NCI-H748 (cell line): ENCODE results near the gene MAEA.
"Not testable (repeated sequence)": the region's sequence is repeated elsewhere in the genome, so short reads cannot be mapped to it uniquely, and the experiment has no call there.

ENCODE experiments used
- DNase-seq: peaks from one replicate; lab custom pipeline; 2025; ENCODE audit not compliant: unreplicated experiment; lab: John Stamatoyannopoulos, UW

MAEA gene

GRCh38 chr4:1318488-1319213 is 29.0 kb downstream of the MAEA start:
- DNase-seq, result no peak

DNA sequence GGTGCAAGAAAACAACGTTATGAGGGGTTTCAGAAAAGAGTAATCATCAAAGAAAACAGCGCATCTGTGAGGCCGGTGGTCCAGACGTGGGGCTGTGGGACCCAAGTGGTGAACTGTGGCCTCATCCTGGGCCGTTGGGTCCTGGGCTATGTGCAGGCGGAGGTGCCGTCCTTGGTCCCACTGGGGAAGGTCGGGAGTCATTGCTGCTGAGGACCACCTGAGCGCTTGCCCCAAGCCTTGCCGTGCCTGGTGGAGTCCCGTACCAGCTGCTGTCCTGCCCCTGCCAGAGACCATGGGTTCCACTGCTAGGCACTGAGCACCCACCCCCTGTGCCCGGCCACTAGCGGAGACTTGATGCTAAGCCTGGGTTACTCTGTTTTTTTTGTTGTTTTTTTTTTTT is 31.8 kb downstream of the MAEA start:
- no peak for DNase-seq

GRCh38 chr4:1321946-1322650 is 32.4 kb downstream of the MAEA start:
- no peak for DNase-seq

DNA sequence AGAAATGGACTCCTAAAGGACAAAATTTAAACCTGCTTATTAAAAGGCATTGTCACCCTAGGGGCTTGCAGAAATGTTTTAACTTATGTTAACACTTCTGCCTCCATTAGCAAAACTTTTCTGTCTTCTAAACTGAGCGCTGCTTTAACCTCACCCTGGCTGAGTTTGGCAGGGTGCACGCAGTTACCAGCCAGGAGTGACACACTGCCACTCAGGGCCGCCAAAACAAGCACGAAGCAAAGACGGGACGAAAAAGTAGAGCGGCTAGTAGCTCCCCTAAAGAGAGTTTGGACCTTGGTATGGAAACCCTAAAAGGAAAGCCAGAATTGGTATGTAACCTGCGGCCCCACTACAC is 33.6 kb downstream of the MAEA start:
- no peak for DNase-seq

GRCh38 chr4:1323635-1324442 is 34.1 kb downstream of the MAEA start:
- no peak for DNase-seq

- not testable (repeated sequence) for DNase-seq
These were observed 34.9 kb downstream of the MAEA start for GRCh38 chr4:1324443-1325175.

DNA sequence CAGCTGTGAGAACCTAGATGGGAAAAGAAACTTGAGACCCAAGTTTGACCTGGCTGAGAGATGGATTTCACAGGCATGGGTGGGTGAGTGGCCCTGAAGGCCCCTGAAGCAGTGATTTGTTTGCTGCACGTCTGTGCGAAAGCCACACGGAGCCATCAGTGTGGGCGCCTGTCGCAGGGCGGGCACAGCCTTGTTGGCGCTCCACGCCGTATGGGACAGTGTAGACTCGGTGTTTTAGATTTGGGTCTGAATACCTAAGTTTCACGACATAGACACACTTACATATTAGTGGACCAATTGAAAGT is 35.4 kb downstream of the MAEA start:
- no peak for DNase-seq

- no peak for DNase-seq
These were observed 36.3 kb downstream of the MAEA start for GRCh38 chr4:1325681-1326635.

GRCh38 chr4:1326751-1327525 is 37.2 kb downstream of the MAEA start:
- no peak for DNase-seq

DNA sequence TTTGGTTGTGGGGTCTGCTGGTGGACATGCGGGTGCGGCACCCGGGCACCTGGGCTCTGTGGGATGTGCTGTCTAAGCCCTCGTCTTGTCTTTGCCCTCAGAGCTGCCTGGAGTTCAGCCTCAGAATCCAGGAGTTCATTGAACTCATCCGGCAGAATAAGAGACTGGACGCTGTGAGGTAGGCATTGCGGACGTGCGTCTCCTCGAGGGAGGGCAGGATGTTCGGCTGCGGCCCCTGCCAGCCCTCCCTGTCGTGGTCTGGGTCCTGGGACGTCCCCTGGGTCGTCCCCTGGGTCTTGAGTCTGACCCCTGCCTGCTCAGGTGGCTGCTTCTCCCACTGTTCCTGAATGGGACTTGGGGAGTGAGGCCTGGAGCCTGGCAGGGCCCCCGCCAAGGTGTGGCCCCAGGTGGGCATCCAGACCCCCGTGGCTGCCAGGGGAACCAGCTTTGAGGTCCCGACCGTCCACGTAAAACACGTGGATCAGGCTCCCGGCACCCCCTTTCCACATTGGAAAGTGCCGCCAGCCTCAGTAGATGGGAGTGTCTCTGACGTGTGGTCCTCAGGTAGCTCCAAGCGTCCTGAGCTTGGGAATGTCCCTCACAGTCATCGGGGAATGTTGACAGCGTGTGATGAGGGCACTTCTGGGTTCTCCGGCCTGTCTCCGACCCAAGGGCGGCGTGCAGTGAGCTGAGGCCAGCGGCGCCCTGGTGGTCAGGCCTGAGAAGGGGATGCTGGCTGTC is 38.0 kb downstream of the MAEA start:
- no peak for DNase-seq

DNA sequence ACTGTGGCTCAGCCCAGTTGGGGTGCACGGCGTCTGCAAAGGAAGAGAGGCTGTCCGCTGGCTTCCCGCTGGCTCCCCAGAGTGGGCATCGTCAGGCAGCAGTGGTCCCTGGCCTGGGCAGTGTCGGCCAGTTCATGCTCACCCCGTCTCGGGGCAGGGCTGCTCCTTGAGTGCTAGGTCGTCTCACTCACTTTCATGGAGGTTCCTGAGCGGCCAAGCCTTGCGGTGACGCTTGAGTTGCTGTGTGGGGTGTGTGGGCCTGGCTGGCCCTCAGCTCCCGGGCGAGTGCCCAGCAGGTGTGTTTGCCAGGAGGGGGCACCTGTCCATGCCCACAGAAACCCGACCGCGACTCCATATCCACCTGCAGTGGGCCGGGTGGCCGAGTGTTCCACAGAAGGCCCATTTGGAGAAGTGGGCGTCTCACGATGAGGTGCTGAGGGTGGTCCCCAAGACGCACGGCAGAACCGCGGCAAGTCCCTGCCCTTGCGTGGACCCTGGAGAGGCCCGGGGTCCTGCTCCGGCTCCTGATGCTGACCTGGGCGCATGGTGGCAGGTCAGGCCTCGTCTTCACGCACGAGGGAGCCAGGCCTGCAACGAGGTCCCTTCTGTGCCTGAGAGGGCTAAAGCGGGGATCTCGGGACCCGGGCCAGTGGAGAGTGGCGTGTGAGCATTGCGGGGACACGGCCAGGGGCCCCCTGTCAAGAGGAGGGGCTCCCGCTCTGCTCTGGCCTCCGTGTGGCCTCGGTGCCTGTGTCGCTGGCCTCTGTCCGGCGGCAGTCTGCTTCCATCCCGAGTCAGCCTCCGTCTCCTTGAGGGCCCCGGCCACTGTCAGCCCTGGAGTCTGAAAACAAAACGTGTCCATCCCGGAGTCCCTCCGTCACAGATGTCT is 38.8 kb downstream of the MAEA start:
- DNase-seq, result no peak

DNA sequence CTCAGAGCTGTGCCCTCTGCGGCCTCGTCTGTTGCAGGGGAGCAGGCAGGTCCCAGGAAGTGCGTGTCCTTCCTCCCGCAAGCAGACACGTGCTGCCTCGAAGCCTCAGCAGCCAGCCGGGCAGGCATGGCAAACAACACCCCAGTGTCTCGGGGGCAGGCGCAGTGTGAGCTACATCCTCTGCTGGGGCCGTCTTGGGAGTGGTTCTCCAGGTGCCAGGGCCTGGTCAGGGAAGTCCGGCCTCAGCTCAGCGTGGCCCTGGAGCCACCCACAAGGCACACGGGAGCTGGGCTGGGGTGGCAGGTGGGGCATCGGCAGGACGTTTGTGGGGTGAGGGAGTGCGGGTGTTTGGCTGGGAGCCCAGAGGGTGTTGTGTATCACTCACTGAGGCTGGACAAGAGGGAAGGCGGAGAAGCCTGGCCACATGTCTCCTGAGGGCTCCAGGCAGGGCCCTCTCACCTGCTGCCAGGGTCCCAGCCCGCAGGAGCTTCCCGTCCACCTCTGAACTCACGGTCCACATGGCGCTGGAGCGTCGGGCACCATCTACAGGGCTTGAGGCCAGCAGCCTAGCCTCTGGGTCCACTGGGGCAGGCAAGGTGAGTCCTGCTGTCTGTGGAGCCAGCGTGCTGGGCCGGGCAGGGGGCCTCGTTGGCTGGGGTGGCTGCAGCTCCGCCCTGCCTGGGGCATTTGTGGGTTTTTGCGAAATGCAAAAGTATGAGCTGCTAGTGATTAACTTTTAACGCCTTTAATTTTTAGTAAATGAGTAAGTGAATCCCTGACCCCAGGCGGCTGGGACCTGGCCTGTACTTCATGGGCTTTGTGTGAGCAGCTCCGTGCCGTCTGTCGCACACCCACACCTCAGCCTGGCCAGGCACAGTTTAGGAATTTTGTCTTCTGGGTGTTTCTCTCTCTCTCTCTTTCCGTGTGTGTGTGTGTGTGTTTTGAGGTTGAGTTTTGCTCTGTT is 40.0 kb downstream of the MAEA start:
- DNase-seq, result no peak

- no peak for DNase-seq
These were observed 41.3 kb downstream of the MAEA start for GRCh38 chr4:1330761-1331590.

- no peak for DNase-seq
These were observed 42.1 kb downstream of the MAEA start for GRCh38 chr4:1331591-1332353.

DNA sequence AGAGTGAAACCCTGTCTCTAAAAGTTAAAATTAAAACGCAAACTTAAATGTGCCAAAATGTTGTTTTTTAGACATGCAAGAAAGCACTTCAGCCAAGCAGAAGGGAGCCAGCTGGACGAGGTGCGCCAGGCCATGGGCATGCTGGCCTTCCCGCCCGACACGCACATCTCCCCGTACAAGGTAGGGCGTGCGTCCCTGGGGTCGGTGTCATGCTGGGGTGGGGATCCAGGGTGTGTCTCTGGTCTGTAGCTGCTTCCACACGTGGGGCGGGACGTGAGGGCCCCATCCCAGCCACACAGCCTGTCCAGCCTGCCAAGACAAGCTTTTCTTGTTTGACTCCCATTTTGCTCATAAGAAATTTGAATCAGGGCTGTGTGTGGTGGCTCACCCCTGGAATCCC is 43.0 kb downstream of the MAEA start:
- no peak for DNase-seq
